H9 (cell line): Measurements from ENCODE around the gene ZNF786. TPM values are rescaled to one million over a fixed set of nuclear protein-coding genes. Genes with fewer than 3 reads are reported as not detected.

ENCODE experiments used
- DNase-seq: peaks from one replicate; pipeline ENCODE4 v3.0.0-alpha.2; 2017
- H2AFZ ChIP-seq: one replicate; pipeline ENCODE4 v1.6.1; 2013; ENCODE audit warnings: mild to moderate bottlenecking, low read length, control low read depth, moderate library complexity
- H2AK5ac ChIP-seq: 2 replicates; pipeline ENCODE4 v1.6.1; 2013; ENCODE audit warnings: low read length, control low read depth, mixed read lengths; ENCODE audit not compliant: insufficient read length
- H2BK120ac ChIP-seq: one replicate; pipeline ENCODE4 v1.6.1; 2013; ENCODE audit warnings: low read depth, mild to moderate bottlenecking, low read length, control low read depth, inconsistent platforms; ENCODE audit not compliant: poor library complexity, severe bottlenecking
- H2BK12ac ChIP-seq: 2 replicates; pipeline ENCODE4 v1.6.1; 2013; ENCODE audit warnings: low read length, control low read depth, mixed read lengths, low read depth; ENCODE audit not compliant: insufficient read length
- H2BK15ac ChIP-seq: 2 replicates; pipeline ENCODE4 v1.6.1; 2013; ENCODE audit warnings: low read depth, low read length, control low read depth
- H2BK20ac ChIP-seq: one replicate; pipeline ENCODE4 v1.6.1; 2013; ENCODE audit warnings: low read depth, mild to moderate bottlenecking, low read length, control low read depth, inconsistent platforms; ENCODE audit not compliant: poor library complexity, severe bottlenecking
- H2BK5ac ChIP-seq: 2 replicates; pipeline ENCODE4 v1.6.1; 2013; ENCODE audit warnings: low read length, control low read depth, mixed read lengths; ENCODE audit not compliant: insufficient read length
- H3K14ac ChIP-seq: 2 replicates; pipeline ENCODE4 v1.6.1; 2013; ENCODE audit warnings: low read length, control low read depth; ENCODE audit not compliant: insufficient read depth
- H3K18ac ChIP-seq: 2 replicates; pipeline ENCODE4 v1.6.1; 2013; ENCODE audit warnings: low read depth, mild to moderate bottlenecking, mixed read lengths, low read length, control low read depth; ENCODE audit not compliant: insufficient read length
- H3K23ac ChIP-seq: 2 replicates; pipeline ENCODE4 v1.6.1; 2013; ENCODE audit warnings: low read length, control low read depth, mixed read lengths, low read depth; ENCODE audit not compliant: insufficient read length
- H3K23me2 ChIP-seq: 2 replicates; pipeline ENCODE4 v1.6.1; 2013; ENCODE audit warnings: low read depth, mild to moderate bottlenecking, mixed read lengths, low read length, control low read depth; ENCODE audit not compliant: insufficient read length, poor library complexity, severe bottlenecking
- H3K27ac ChIP-seq: 2 replicates; pipeline ENCODE4 v1.5.1; 2013; ENCODE audit warnings: low read length, control low read depth, mixed read lengths, low read depth; ENCODE audit not compliant: insufficient read length
- H3K27me3 ChIP-seq: 2 replicates; pipeline ENCODE4 v1.6.1; 2013; ENCODE audit warnings: low read length, control low read depth, inconsistent platforms; ENCODE audit not compliant: insufficient read depth
- H3K4ac ChIP-seq: 2 replicates; pipeline ENCODE4 v1.6.1; 2013; ENCODE audit warnings: low read depth, mild to moderate bottlenecking, control low read depth, inconsistent platforms, low read length, moderate library complexity
- H3K4me1 ChIP-seq: 2 replicates; pipeline ENCODE4 v1.6.1; 2013; ENCODE audit warnings: low read length, control low read depth, inconsistent platforms; ENCODE audit not compliant: insufficient read depth
- H3K4me2 ChIP-seq: 2 replicates; pipeline ENCODE4 v1.6.1; 2013; ENCODE audit warnings: low read length, control low read depth, mixed read lengths; ENCODE audit not compliant: insufficient read length, insufficient read depth
- H3K56ac ChIP-seq: 2 replicates; pipeline ENCODE4 v1.6.1; 2013; ENCODE audit warnings: low read depth, mild to moderate bottlenecking, mixed read lengths, low read length, control low read depth; ENCODE audit not compliant: insufficient read length
- H3K79me1 ChIP-seq: 2 replicates; pipeline ENCODE4 v1.6.1; 2013; ENCODE audit warnings: low read depth, mild to moderate bottlenecking, moderate library complexity, low read length, control low read depth, inconsistent platforms; ENCODE audit not compliant: insufficient read depth, poor library complexity, severe bottlenecking
- H3K79me2 ChIP-seq: 2 replicates; pipeline ENCODE4 v1.6.1; 2013; ENCODE audit warnings: low read length, control low read depth, inconsistent platforms; ENCODE audit not compliant: insufficient read depth
- H3K9ac ChIP-seq: 2 replicates; pipeline ENCODE4 v1.6.1; 2013; ENCODE audit warnings: low read length, control low read depth, mixed read lengths; ENCODE audit not compliant: insufficient read length; ENCODE audit errors: extremely low read depth
- H3K9me3 ChIP-seq: one replicate; pipeline ENCODE4 v1.6.1; 2013; ENCODE audit warnings: low read depth, low read length, inconsistent platforms; ENCODE audit not compliant: control insufficient read depth
- H3T11ph ChIP-seq: one replicate; pipeline ENCODE4 v1.6.1; 2013; ENCODE audit warnings: mild to moderate bottlenecking, low read length, control low read depth, inconsistent platforms
- H4K20me1 ChIP-seq: one replicate; pipeline ENCODE4 v1.6.1; 2013; ENCODE audit not compliant: control insufficient read depth, insufficient read length, insufficient read depth
- H4K5ac ChIP-seq: 2 replicates; pipeline ENCODE4 v1.6.1; 2013; ENCODE audit warnings: low read depth, mild to moderate bottlenecking, mixed read lengths, low read length, control low read depth; ENCODE audit not compliant: insufficient read length
- H4K8ac ChIP-seq: replicated peaks from 2 replicates; pipeline ENCODE4 v1.6.1; 2013; ENCODE audit warnings: low read length, control low read depth, mixed read lengths, low read depth; ENCODE audit not compliant: insufficient read length
- H4K91ac ChIP-seq: 2 replicates; pipeline ENCODE4 v1.6.1; 2013; ENCODE audit warnings: low read depth, mild to moderate bottlenecking, moderate library complexity, mixed read lengths, low read length, control low read depth; ENCODE audit not compliant: insufficient read length
- H3K27ac Mint-ChIP-seq, 3 experiments: 2 replicates in 2 of 3; 3 replicates in 1 of 3; pipeline ENCODE4 v1.8.0; 2020 to 2021; ENCODE audit warnings: mixed read lengths in 3 of 3, mild to moderate bottlenecking in 1 of 3, moderate library complexity in 1 of 3
- H3K27me3 Mint-ChIP-seq: 2 replicates; pipeline ENCODE4 v1.8.0; 2021; ENCODE audit warnings: low read depth, mild to moderate bottlenecking, moderate library complexity, mixed read lengths
- H3K36me3 Mint-ChIP-seq, 3 experiments: 2 replicates in 2 of 3; 3 replicates in 1 of 3; pipeline ENCODE4 v1.8.0; 2020 to 2021; ENCODE audit warnings: low read depth in 3 of 3, mixed read lengths in 3 of 3; ENCODE audit not compliant: insufficient read depth in 1 of 3
- H3K4me1 Mint-ChIP-seq, 2 experiments: 2 replicates each; pipeline ENCODE4 v1.8.0; 2020; ENCODE audit warnings: mixed read lengths in 2 of 2
- H3K4me3 Mint-ChIP-seq, 2 experiments: 2 replicates in 1 of 2; 3 replicates in 1 of 2; pipeline ENCODE4 v1.8.0; 2020 to 2021; ENCODE audit warnings: mild to moderate bottlenecking in 2 of 2, mixed read lengths in 2 of 2, moderate library complexity in 1 of 2
- H3K9me3 Mint-ChIP-seq, 2 experiments: 2 replicates in 1 of 2; 3 replicates in 1 of 2; pipeline ENCODE4 v1.8.0; 2020; ENCODE audit warnings: mild to moderate bottlenecking in 2 of 2, mixed read lengths in 2 of 2, moderate library complexity in 1 of 2
- CTCF ChIP-seq: fragments of 200-600 bp; sonication (generic); conservative IDR thresholded peaks from 3 replicates; pipeline ENCODE4 v1.8.0; 2021; ENCODE audit warnings: antibody characterized with exemption, mild to moderate bottlenecking
- WGBS: extraction: QIAGEN DNeasy Blood & Tissue Kit; methylation state at CpG from one replicate; pipeline ENCODE4 v1.1.7; 2013; ENCODE audit warnings: missing lambda C conversion rate, low lambda C conversion rate, mixed read lengths; ENCODE audit not compliant: insufficient read length; ENCODE audit errors: extremely low coverage; 5-methylcytosine and 5-hydroxymethylcytosine counted together
- total RNA-seq: library from RNA; stranded (reverse); gene quantifications from 2 replicates; pipeline ENCODE4 v1.2.1, GENCODE V29; 2021

Gene ZNF786
- total RNA-seq, 1 experiment from 2014 or later: 25.1 TPM

GRCh38 chr7:149046416-149046815 is 44.1 kb downstream of the ZNF786 start:
- Histone ChIP-seq H2BK5ac (no peak overlapping the region), H3K79me2 (no peaks in the 10 kb centered on the region), H2BK12ac (no peak overlapping the region), H3K23ac (no peak overlapping the region), H3K56ac (no peak overlapping the region), H4K91ac (no peak overlapping the region), H2BK20ac (no peak overlapping the region), H4K20me1 (no peaks in the 10 kb centered on the region), H2AK5ac (no peak overlapping the region), H3K18ac (no peak overlapping the region), H3K9ac (no peak overlapping the region), H3K14ac (no peak overlapping the region), H2BK120ac (no peak overlapping the region), H3K27ac (no peak overlapping the region), H3K23me2 (no peaks in the 10 kb centered on the region), H3K79me1 (no peaks in the 10 kb centered on the region), H3T11ph (no peak overlapping the region), H3K9me3 (no peaks in the 10 kb centered on the region), H2AFZ (no peak overlapping the region), H3K27me3 (no peaks in the 10 kb centered on the region), H3K4me1 (no peaks in the 10 kb centered on the region), H4K5ac (no peak overlapping the region), H3K4me2 (no peak overlapping the region), H3K4ac (no peak overlapping the region), H2BK15ac (no peak overlapping the region), H4K8ac (no peak overlapping the region)
- no peak overlapping the region for H3K27ac Mint-ChIP-seq
- WGBS: no CpG with 5 or more reads among the region's 2 CpGs
- no peaks in the 10 kb centered on the region for H3K36me3 Mint-ChIP-seq
- H3K27me3 Mint-ChIP-seq: no peaks in the 10 kb centered on the region
- DNase-seq: no peak
- no peaks in the 10 kb centered on the region for H3K9me3 Mint-ChIP-seq
- H3K4me3 Mint-ChIP-seq: no peak overlapping the region
- no peak for TF ChIP-seq CTCF
- peaks cover 0 to 2% of the 10 kb centered on the region in 2 experiments; a peak in 2 of 4 replicates for H3K4me1 Mint-ChIP-seq
